PC-3 (cell line): ENCODE results near the gene NDRG4.

Source experiments
- EZH2 ChIP-seq: fragments of 300-600 bp; sonication (generic); IDR thresholded peaks from one replicate; pipeline ENCODE4 v1.6.1; 2017; ENCODE audit warnings: antibody characterized with exemption, mild to moderate bottlenecking, low read length; ENCODE audit not compliant: unreplicated experiment
- TF ChIP-seq, protein P1 (sequence below): fragments of 300-600 bp; sonication (generic); conservative IDR thresholded peaks from 2 replicates; pipeline ENCODE4 v1.5.1; 2017; ENCODE audit warnings: antibody characterized with exemption, low read depth, mild to moderate bottlenecking, low read length

DNA sequence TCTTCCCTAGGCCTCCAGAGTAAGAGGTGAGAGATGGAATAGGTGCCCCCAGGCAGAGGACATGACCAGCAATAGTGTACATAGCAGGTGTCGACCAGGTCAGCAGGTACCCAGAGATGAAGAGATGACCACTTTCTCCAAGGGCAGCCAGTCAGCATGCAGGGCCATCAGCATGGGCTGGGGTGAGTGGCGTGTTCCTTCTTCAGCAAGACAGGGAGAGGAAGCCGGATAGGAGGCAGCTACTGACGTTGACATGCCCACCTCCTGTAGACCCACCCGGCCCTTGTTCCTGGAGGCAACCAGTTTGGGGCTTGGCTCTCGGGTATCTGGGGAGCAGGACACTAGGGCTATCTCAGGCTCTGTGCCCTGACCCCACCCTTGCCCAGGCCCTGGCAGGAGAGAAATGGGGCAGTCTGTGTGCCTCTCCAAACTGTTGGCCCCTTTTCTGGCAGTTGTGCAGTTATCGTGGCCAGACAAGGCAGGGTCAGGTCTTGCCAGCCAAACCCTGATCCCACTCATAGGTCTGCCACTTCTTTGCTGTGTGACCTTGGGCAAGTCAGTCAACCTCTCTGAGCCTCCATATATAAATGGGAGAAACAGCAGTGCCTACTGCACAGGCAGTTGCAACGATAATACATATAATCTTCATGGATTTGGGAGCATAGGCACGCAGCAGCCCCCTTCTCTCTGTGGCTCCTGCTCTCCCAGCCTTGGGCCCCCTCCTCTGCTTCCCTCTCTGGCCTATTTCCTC is 1.4 kb upstream of the NDRG4 start:
- TF ChIP-seq, protein P1, sequence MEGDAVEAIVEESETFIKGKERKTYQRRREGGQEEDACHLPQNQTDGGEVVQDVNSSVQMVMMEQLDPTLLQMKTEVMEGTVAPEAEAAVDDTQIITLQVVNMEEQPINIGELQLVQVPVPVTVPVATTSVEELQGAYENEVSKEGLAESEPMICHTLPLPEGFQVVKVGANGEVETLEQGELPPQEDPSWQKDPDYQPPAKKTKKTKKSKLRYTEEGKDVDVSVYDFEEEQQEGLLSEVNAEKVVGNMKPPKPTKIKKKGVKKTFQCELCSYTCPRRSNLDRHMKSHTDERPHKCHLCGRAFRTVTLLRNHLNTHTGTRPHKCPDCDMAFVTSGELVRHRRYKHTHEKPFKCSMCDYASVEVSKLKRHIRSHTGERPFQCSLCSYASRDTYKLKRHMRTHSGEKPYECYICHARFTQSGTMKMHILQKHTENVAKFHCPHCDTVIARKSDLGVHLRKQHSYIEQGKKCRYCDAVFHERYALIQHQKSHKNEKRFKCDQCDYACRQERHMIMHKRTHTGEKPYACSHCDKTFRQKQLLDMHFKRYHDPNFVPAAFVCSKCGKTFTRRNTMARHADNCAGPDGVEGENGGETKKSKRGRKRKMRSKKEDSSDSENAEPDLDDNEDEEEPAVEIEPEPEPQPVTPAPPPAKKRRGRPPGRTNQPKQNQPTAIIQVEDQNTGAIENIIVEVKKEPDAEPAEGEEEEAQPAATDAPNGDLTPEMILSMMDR, result no peak
- TF ChIP-seq EZH2, result no peak
